Immature natural killer cell (primary cell): ENCODE data around the gene RAD51D. TPM values are rescaled to one million over a fixed set of nuclear protein-coding genes. Genes with fewer than 3 reads are reported as not detected.
"Not testable (repeated sequence)": the region's sequence is repeated elsewhere in the genome, so short reads cannot be mapped to it uniquely, and the experiment has no call there.

ENCODE experiments used
- DNase-seq, 3 donors: peaks; one replicate each; pipeline ENCODE4 v3.0.0; 2022; ENCODE audit warnings: mixed read lengths in 1 of 3
- H3K27ac Mint-ChIP-seq, 6 donors: one replicate each; pipeline ENCODE4 v1.8.0; 2020; ENCODE audit warnings: mixed read lengths in 6 of 6, mild to moderate bottlenecking in 5 of 6, inconsistent platforms in 4 of 6, moderate library complexity in 3 of 6
- H3K27me3 Mint-ChIP-seq, 3 donors: one replicate each; pipeline ENCODE4 v1.8.0; 2020 to 2021; ENCODE audit warnings: low read depth in 3 of 3, mild to moderate bottlenecking in 3 of 3, mixed read lengths in 3 of 3, moderate library complexity in 3 of 3, inconsistent platforms in 1 of 3
- H3K36me3 Mint-ChIP-seq, 3 donors: one replicate each; pipeline ENCODE4 v1.8.0; 2020; ENCODE audit warnings: mixed read lengths in 3 of 3, inconsistent platforms in 2 of 3, mild to moderate bottlenecking in 2 of 3
- H3K4me1 Mint-ChIP-seq, 2 donors: one replicate each; pipeline ENCODE4 v1.8.0; 2020; ENCODE audit warnings: inconsistent platforms in 2 of 2, mild to moderate bottlenecking in 2 of 2, mixed read lengths in 2 of 2, moderate library complexity in 1 of 2
- H3K4me3 Mint-ChIP-seq, 5 donors: one replicate each; pipeline ENCODE4 v1.8.0; 2020; ENCODE audit warnings: mild to moderate bottlenecking in 5 of 5, mixed read lengths in 5 of 5, inconsistent platforms in 3 of 5, moderate library complexity in 3 of 5
- H3K9me3 Mint-ChIP-seq, 6 donors: one replicate each; pipeline ENCODE4 v1.8.0; 2020; ENCODE audit warnings: mild to moderate bottlenecking in 6 of 6, mixed read lengths in 6 of 6, inconsistent platforms in 4 of 6, moderate library complexity in 3 of 6
- polyA plus RNA-seq, 3 donors: library from polyadenylated mRNA; unstranded; fragments of 300-500 nt; fragmentation: Illumina TruSeq; gene quantifications; one replicate each; pipeline ENCODE4 v1.2.3, GENCODE V29; 2021

The RAD51D gene
- polyA plus RNA-seq, 3 donors from 2014 or later: 11.0 to 17.8 (median 13.8) TPM

- Mint-ChIP-seq H3K4me3 (no peak overlapping the region), H3K27me3 (no peaks in the 10 kb centered on the region), H3K27ac (no peak overlapping the region), H3K36me3 (peaks cover 6 to 18% (median 8%) of the 10 kb centered on the region in 3 donors), H3K4me1 (no peaks in the 10 kb centered on the region), H3K9me3 (no peaks in the 10 kb centered on the region)
- no peak for DNase-seq
These were observed 10.7 kb upstream of the RAD51D start for GRCh38 chr17:35130392-35130791.

- H3K36me3 Mint-ChIP-seq: peaks cover 6 to 14% (median 8%) of the 10 kb centered on the region in 3 donors
- H3K27ac Mint-ChIP-seq: no peak overlapping the region
- no peaks in the 10 kb centered on the region for H3K4me1 Mint-ChIP-seq
- H3K9me3 Mint-ChIP-seq: no peaks in the 10 kb centered on the region
- no peaks in the 10 kb centered on the region for H3K27me3 Mint-ChIP-seq
- no peak for DNase-seq
- no peak overlapping the region for H3K4me3 Mint-ChIP-seq
These were observed 10.3 kb upstream of the RAD51D start for GRCh38 chr17:35129973-35130351.

- H3K27me3 Mint-ChIP-seq: no peaks in the 10 kb centered on the region
- no peaks in the 10 kb centered on the region for H3K4me1 Mint-ChIP-seq
- no peak overlapping the region for H3K4me3 Mint-ChIP-seq
- DNase-seq: no peak
- H3K9me3 Mint-ChIP-seq: no peaks in the 10 kb centered on the region
- H3K27ac Mint-ChIP-seq: no peak overlapping the region
- peaks cover 5 to 13% (median 8%) of the 10 kb centered on the region in 3 donors for H3K36me3 Mint-ChIP-seq
These were observed 9.7 kb upstream of the RAD51D start for GRCh38 chr17:35129154-35129972.

GRCh38 chr17:35127751-35128514, 8.3 kb upstream of the RAD51D start:
- H3K4me3 Mint-ChIP-seq: no peak overlapping the region
- no peaks in the 10 kb centered on the region for H3K9me3 Mint-ChIP-seq
- H3K27me3 Mint-ChIP-seq: no peaks in the 10 kb centered on the region
- DNase-seq: no peak
- no peak overlapping the region for H3K27ac Mint-ChIP-seq
- H3K4me1 Mint-ChIP-seq: no peaks in the 10 kb centered on the region
- peaks cover 0 to 4% (median 0%) of the 10 kb centered on the region in 3 donors for H3K36me3 Mint-ChIP-seq

- Mint-ChIP-seq H3K4me1 (peaks cover 32 to 33% of the 10 kb centered on the region in 2 donors), H3K27ac (no peak within 1 kb of the TSS), H3K4me3 (peak within 1 kb of the TSS in 4 of 5 donors; percentile 18 to 46 (median 42))
These were observed 1.7 kb upstream of the RAD51D start, which contains the start of gene FNDC8 for GRCh38 chr17:35121315-35121714. Gene FNDC8, plus strand, starts transcription at chr17:35121615. Its CDS starts 79 bp downstream, at chr17:35121694.

GRCh38 chr17:35117984-35118383, 1.7 kb downstream of the RAD51D start:
- DNase-seq: no peak
- Mint-ChIP-seq H3K4me1 (peaks cover 42 to 46% of the 10 kb centered on the region in 2 donors), H3K9me3 (no peaks in the 10 kb centered on the region)

More at GRCh38 chr17:35121315-35121714, 1.7 kb upstream of the RAD51D start, which contains the start of gene FNDC8:
- H3K27me3 Mint-ChIP-seq: peaks cover 0 to 6% (median 3%) of the 10 kb centered on the region in 3 donors
- no peaks in the 10 kb centered on the region for H3K36me3 Mint-ChIP-seq
- no peaks in the 10 kb centered on the region for H3K9me3 Mint-ChIP-seq
- DNase-seq: no peak

GRCh38 chr17:35116845-35117244, 2.8 kb downstream of the RAD51D start:
- Mint-ChIP-seq H3K4me3 (peak overlapping the region in 2 of 5 donors; percentile 22 to 31), H3K27ac (peak overlapping the region in 1 of 6 donors; percentile 79), H3K4me1 (peaks cover 42 to 51% of the 10 kb centered on the region in 2 donors), H3K36me3 (no peaks in the 10 kb centered on the region), H3K27me3 (peaks cover 0 to 5% (median 3%) of the 10 kb centered on the region in 3 donors), H3K9me3 (no peaks in the 10 kb centered on the region)
- no peak for DNase-seq

More at GRCh38 chr17:35117984-35118383, 1.7 kb downstream of the RAD51D start:
- Mint-ChIP-seq H3K27me3 (peaks cover 0 to 8% (median 3%) of the 10 kb centered on the region in 3 donors), H3K36me3 (no peaks in the 10 kb centered on the region), H3K4me3 (peak overlapping the region; percentile 86 to 95 (median 93)), H3K27ac (peak overlapping the region in 5 of 6 donors; percentile 73 to 89 (median 77))

- H3K4me3 Mint-ChIP-seq, H3K27me3 Mint-ChIP-seq, H3K27ac Mint-ChIP-seq, H3K36me3 Mint-ChIP-seq, DNase-seq, H3K9me3 Mint-ChIP-seq: not testable (repeated sequence)
- H3K4me1 Mint-ChIP-seq: peaks cover 13 to 38% of the 10 kb centered on the region in 2 donors
These were observed 8.9 kb downstream of the RAD51D start for GRCh38 chr17:35110791-35111190.

GRCh38 chr17:35104844-35105450, 14.7 kb downstream of the RAD51D start:
- no peaks in the 10 kb centered on the region for H3K27me3 Mint-ChIP-seq

GRCh38 chr17:35103271-35103670, 16.4 kb downstream of the RAD51D start:
- Mint-ChIP-seq H3K9me3 (no peaks in the 10 kb centered on the region), H3K27ac (no peak overlapping the region), H3K36me3 (peaks cover 12 to 45% (median 18%) of the 10 kb centered on the region in 3 donors), H3K4me3 (no peak overlapping the region), H3K27me3 (no peaks in the 10 kb centered on the region), H3K4me1 (peaks cover 7 to 18% of the 10 kb centered on the region in 2 donors)
- DNase-seq: no peak

More at GRCh38 chr17:35104844-35105450, 14.7 kb downstream of the RAD51D start:
- peak overlapping the region in 1 of 6 donors; percentile 46 for H3K27ac Mint-ChIP-seq
- peaks cover 8 to 40% (median 18%) of the 10 kb centered on the region in 3 donors for H3K36me3 Mint-ChIP-seq
- DNase-seq: no peak
- peaks cover 7 to 25% of the 10 kb centered on the region in 2 donors for H3K4me1 Mint-ChIP-seq
- no peak overlapping the region for H3K4me3 Mint-ChIP-seq
- no peaks in the 10 kb centered on the region for H3K9me3 Mint-ChIP-seq

GRCh38 chr17:35101725-35102124, 17.9 kb downstream of the RAD51D start:
- no peak for DNase-seq
- Mint-ChIP-seq H3K36me3 (peaks cover 12 to 45% (median 18%) of the 10 kb centered on the region in 3 donors), H3K27ac (no peak overlapping the region), H3K4me3 (no peak overlapping the region), H3K9me3 (no peaks in the 10 kb centered on the region), H3K4me1 (peaks cover 0 to 7% of the 10 kb centered on the region in 2 donors), H3K27me3 (peaks cover 0 to 2% (median 0%) of the 10 kb centered on the region in 3 donors)

- H3K36me3 Mint-ChIP-seq: peaks cover 8 to 42% (median 13%) of the 10 kb centered on the region in 3 donors
These were observed 18.6 kb downstream of the RAD51D start for GRCh38 chr17:35101036-35101435.

GRCh38 chr17:35099908-35100307, 19.8 kb downstream of the RAD51D start:
- no peak for DNase-seq
- Mint-ChIP-seq H3K4me3 (no peak overlapping the region), H3K27ac (no peak overlapping the region), H3K27me3 (peaks cover 0 to 4% (median 0%) of the 10 kb centered on the region in 3 donors), H3K9me3 (no peaks in the 10 kb centered on the region), H3K36me3 (peaks cover 6 to 31% (median 8%) of the 10 kb centered on the region in 3 donors), H3K4me1 (no peaks in the 10 kb centered on the region)

More at GRCh38 chr17:35101036-35101435, 18.6 kb downstream of the RAD51D start:
- peaks cover 0 to under 1% of the 10 kb centered on the region in 2 donors for H3K4me1 Mint-ChIP-seq
- peaks cover 0 to 4% (median 0%) of the 10 kb centered on the region in 3 donors for H3K27me3 Mint-ChIP-seq
- H3K9me3 Mint-ChIP-seq: no peaks in the 10 kb centered on the region
- no peak overlapping the region for H3K4me3 Mint-ChIP-seq
- no peak overlapping the region for H3K27ac Mint-ChIP-seq
- DNase-seq: no peak
